Measurements from ENCODE around the gene KIRREL1. TPM values are rescaled to one million over a fixed set of nuclear protein-coding genes. Genes with fewer than 3 reads are reported as not detected.

The KIRREL1 gene
- polyA plus RNA-seq, 1 donor from 2014 or later: 12.9 TPM

DNA sequence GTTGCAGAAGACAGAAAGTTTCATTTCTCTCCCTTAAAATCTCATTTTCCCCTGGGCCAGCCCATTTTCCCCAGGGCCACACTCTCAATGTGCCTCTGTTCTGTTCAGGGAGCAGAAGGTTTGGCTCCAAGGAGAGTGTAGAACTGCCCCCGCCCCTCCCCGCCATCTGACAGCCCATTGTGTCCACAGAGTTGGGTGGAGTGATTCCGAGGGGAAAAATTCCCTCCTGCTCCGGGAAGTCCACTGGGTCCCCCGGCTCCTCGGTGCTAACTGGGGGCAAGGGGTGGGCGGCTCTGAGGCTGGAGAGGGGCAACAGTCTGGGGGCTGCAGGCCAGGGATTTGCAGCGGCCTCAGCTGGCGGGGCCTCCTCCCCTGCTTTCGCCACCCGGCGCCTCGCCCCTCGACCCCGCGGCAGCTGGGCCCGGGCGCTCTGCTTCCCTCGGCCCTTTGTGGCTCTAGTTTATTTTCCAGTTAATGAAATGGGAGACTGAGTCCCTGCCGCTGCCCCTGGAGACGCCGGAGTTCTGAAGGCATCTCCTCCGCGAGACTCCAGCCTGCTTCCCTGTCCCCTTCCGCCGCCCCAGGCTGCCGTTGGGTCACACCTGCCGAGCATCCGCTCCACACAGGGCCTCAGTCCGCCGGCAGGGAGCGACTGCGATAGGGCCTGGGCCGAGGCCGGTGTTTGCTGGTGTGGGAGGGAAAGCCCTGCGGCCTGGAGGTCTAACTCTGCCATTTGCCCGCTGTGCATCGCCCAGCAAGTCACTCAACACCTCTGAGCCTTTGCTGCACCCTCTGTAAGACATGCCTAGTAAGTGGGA, 14.7 kb upstream of the KIRREL1 start:
- Histone ChIP-seq H3K79me2 (replicated peaks; ENCODE audit: insufficient read depth, low read length) (no peaks in the 10 kb centered on the region), H3K9me3 (ENCODE audit: low read length) (no peaks in the 10 kb centered on the region), H3K9ac (ENCODE audit: low read length) (no peak overlapping the region), H3K9me2 (ENCODE audit: insufficient read depth, low read length) (no peaks in the 10 kb centered on the region), H3K27ac (ENCODE audit: low read length) (no peak overlapping the region), H3K4me3 (ENCODE audit: low read length) (no peak overlapping the region), H2AFZ (ENCODE audit: low read depth, low read length) (no peak overlapping the region), H4K20me1 (ENCODE audit: insufficient read depth) (no peaks in the 10 kb centered on the region), H3K36me3 (ENCODE audit: insufficient read depth, low read length) (no peaks in the 10 kb centered on the region), H3K4me2 (ENCODE audit: low read length) (no peak overlapping the region), H3K27me3 (ENCODE audit: insufficient read depth, low read depth, low read length) (no peaks in the 10 kb centered on the region), H3F3A (ENCODE audit: insufficient read depth, low read length, poor library complexity, severe bottlenecking) (no peaks in the 10 kb centered on the region)
- TF ChIP-seq, protein P1, sequence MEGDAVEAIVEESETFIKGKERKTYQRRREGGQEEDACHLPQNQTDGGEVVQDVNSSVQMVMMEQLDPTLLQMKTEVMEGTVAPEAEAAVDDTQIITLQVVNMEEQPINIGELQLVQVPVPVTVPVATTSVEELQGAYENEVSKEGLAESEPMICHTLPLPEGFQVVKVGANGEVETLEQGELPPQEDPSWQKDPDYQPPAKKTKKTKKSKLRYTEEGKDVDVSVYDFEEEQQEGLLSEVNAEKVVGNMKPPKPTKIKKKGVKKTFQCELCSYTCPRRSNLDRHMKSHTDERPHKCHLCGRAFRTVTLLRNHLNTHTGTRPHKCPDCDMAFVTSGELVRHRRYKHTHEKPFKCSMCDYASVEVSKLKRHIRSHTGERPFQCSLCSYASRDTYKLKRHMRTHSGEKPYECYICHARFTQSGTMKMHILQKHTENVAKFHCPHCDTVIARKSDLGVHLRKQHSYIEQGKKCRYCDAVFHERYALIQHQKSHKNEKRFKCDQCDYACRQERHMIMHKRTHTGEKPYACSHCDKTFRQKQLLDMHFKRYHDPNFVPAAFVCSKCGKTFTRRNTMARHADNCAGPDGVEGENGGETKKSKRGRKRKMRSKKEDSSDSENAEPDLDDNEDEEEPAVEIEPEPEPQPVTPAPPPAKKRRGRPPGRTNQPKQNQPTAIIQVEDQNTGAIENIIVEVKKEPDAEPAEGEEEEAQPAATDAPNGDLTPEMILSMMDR (IDR thresholded peaks at IDR 0.05; ENCODE audit: poor library complexity, severe bottlenecking): no peak
- TF ChIP-seq MXI1 (conservative IDR thresholded peaks at IDR 0.05; ENCODE audit: poor library complexity, severe bottlenecking) (no peak), EZH2 (IDR thresholded peaks at IDR 0.05; ENCODE audit: borderline replicate concordance, insufficient read depth, low read length, poor library complexity, severe bottlenecking) (no peak), TAF1 (IDR thresholded peaks at IDR 0.05; ENCODE audit: low read depth) (no peak), POLR2AphosphoS5 (IDR thresholded peaks at IDR 0.05) (no peak), REST (IDR thresholded peaks at IDR 0.05; ENCODE audit: borderline replicate concordance) (no peak), SMC3 (conservative IDR thresholded peaks at IDR 0.05; ENCODE audit: poor library complexity) (no peak), EP300 (conservative IDR thresholded peaks at IDR 0.05; ENCODE audit: poor library complexity, severe bottlenecking) (no peak), RAD21 (conservative IDR thresholded peaks at IDR 0.05) (no peak)

DNA sequence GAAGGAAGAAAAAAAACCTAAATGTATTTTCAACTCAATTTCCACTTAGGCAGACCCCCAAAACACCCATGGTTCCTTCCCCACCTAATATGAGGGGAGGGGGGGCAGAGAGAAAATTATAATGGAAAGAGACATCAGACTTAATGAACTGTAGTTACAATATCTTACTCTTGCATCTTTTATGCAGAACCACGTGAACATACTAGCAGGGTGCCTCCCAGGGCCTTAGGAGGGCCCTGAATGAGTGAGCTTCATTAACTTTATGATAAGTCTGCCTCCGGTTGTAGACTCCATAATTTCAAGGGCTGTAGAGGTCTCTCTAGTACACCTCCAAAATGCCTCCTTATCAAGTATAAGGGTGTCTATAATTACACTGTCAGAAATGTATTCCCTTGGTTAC, 11.3 kb upstream of the KIRREL1 start:
- no peaks in the 10 kb centered on the region for H3K9me2 ChIP-seq (ENCODE audit: insufficient read depth, low read length)
- H3K27me3 ChIP-seq (ENCODE audit: insufficient read depth, low read depth, low read length): no peaks in the 10 kb centered on the region
- TF ChIP-seq TAF1 (IDR thresholded peaks at IDR 0.05; ENCODE audit: low read depth) (no peak), SMC3 (conservative IDR thresholded peaks at IDR 0.05; ENCODE audit: poor library complexity) (no peak), RAD21 (conservative IDR thresholded peaks at IDR 0.05) (no peak), REST (IDR thresholded peaks at IDR 0.05; ENCODE audit: borderline replicate concordance) (no peak), MXI1 (conservative IDR thresholded peaks at IDR 0.05; ENCODE audit: poor library complexity, severe bottlenecking) (no peak), EZH2 (IDR thresholded peaks at IDR 0.05; ENCODE audit: borderline replicate concordance, insufficient read depth, low read length, poor library complexity, severe bottlenecking) (no peak), POLR2AphosphoS5 (IDR thresholded peaks at IDR 0.05) (no peak), EP300 (conservative IDR thresholded peaks at IDR 0.05; ENCODE audit: poor library complexity, severe bottlenecking) (no peak)
- TF ChIP-seq, protein P1 (IDR thresholded peaks at IDR 0.05; ENCODE audit: poor library complexity, severe bottlenecking): no peak
- H3K4me2 ChIP-seq (ENCODE audit: low read length): no peak overlapping the region
- no peak overlapping the region for H2AFZ ChIP-seq (ENCODE audit: low read depth, low read length)
- no peaks in the 10 kb centered on the region for H3K9me3 ChIP-seq (ENCODE audit: low read length)
- H3K4me3 ChIP-seq (ENCODE audit: low read length): no peak overlapping the region
- no peak overlapping the region for H3K27ac ChIP-seq (ENCODE audit: low read length)
- no peaks in the 10 kb centered on the region for H3F3A ChIP-seq (ENCODE audit: insufficient read depth, low read length, poor library complexity, severe bottlenecking)
- H4K20me1 ChIP-seq (ENCODE audit: insufficient read depth): no peaks in the 10 kb centered on the region
- no peak overlapping the region for H3K9ac ChIP-seq (ENCODE audit: low read length)
- H3K36me3 ChIP-seq (ENCODE audit: insufficient read depth, low read length): no peaks in the 10 kb centered on the region
- no peaks in the 10 kb centered on the region for H3K79me2 ChIP-seq (replicated peaks; ENCODE audit: insufficient read depth, low read length)

All from neural cell (in vitro differentiated cells).